Mucosa of descending colon (tissue), 3 donors: Measurements from ENCODE around the gene NUDT11. TPM values are rescaled to one million over a fixed set of nuclear protein-coding genes. Genes with fewer than 3 reads are reported as not detected.

ENCODE experiments used
- ATAC-seq: fragments of 200-7000 bp; cut with Tn5 transposase; one replicate; pipeline ENCODE4 v1.9.1; 2020; ENCODE audit warnings: mild to moderate bottlenecking, moderate library complexity
- DNase-seq, 3 donors: peaks; one replicate each; pipeline ENCODE4 v3.0.0-alpha.2; 2020
- H3K36me3 ChIP-seq: fragments of 200-600 bp; one replicate; pipeline ENCODE4 v1.8.0; 2021; ENCODE audit warnings: low read depth, mild to moderate bottlenecking
- H3K4me1 ChIP-seq: fragments of 200-600 bp; one replicate; pipeline ENCODE4 v1.8.0; 2021; ENCODE audit warnings: low read depth, mild to moderate bottlenecking
- H3K4me3 ChIP-seq: fragments of 200-600 bp; one replicate; pipeline ENCODE4 v1.8.0; 2021; ENCODE audit warnings: mild to moderate bottlenecking
- H3K9me3 ChIP-seq: fragments of 200-600 bp; one replicate; pipeline ENCODE4 v1.8.0; 2021; ENCODE audit warnings: mild to moderate bottlenecking
- intact Hi-C, 2 donors: fragments of 100-400 bp; cut with DNase I in 1 of 2; cut with micrococcal nuclease in 1 of 2; formaldehyde crosslinking; loops; one replicate each; pipeline versions ENCODE4 v1.11.0 to v1.11.1; 2022; cut with DNase I, micrococcal nuclease
- total RNA-seq, 3 donors: library from RNA; stranded (reverse); fragmentation: NEBNext Ultra II Directional in 2 of 3; extraction: Animal tissue kit (Norgen Biotek cat#: 25700) in 2 of 3; gene quantifications; one replicate each; pipeline versions ENCODE4 v1.2.1 to v1.2.4, GENCODE V29; 2021 to 2023
- TF ChIP-seq, protein P1 (sequence below): fragments of 200-600 bp; IDR thresholded peaks from one replicate; pipeline ENCODE4 v1.8.0; 2022; ENCODE audit warnings: antibody characterized with exemption, mild to moderate bottlenecking
- donor health status: DM: no; HTN: no; CAD: no; lungs with moderate emphysema.
- donor health status: DM: no; HTN: no; CAD: no.
- donor health status: DM: no; HTN: yes; CAD: no.

The NUDT11 gene
- total RNA-seq, 3 donors from 2014 or later, result 0.34 to 3.8 (median 0.43) TPM

DNA sequence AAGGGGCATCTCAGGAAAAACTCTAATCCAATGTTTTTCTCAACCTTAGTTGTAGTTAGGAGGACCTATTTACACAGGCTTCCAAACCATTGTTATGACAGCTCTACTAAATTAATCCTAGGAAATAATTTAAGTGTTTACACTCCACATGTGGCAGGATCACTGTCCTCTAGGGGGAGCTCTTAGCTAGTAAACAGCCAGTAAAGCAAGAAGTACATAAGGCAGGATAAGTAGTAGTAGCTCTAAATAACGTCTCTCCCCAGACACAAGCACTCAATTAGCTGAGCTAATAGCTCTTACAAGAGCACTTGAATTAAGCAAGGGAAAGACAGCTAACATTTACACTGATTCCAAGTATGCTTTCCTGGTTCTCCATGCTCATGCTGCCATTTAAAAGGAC is 37.3 kb downstream of the NUDT11 start:
- Histone ChIP-seq H3K4me1 (no peaks in the 10 kb centered on the region), H3K4me3 (no peak overlapping the region), H3K9me3 (no peaks in the 10 kb centered on the region), H3K36me3 (no peaks in the 10 kb centered on the region)
- DNase-seq (peak in 1 of 3 donors; percentile 15), ATAC-seq (no peak)
- intact Hi-C loops, result no loop called here
- TF ChIP-seq, protein P1, sequence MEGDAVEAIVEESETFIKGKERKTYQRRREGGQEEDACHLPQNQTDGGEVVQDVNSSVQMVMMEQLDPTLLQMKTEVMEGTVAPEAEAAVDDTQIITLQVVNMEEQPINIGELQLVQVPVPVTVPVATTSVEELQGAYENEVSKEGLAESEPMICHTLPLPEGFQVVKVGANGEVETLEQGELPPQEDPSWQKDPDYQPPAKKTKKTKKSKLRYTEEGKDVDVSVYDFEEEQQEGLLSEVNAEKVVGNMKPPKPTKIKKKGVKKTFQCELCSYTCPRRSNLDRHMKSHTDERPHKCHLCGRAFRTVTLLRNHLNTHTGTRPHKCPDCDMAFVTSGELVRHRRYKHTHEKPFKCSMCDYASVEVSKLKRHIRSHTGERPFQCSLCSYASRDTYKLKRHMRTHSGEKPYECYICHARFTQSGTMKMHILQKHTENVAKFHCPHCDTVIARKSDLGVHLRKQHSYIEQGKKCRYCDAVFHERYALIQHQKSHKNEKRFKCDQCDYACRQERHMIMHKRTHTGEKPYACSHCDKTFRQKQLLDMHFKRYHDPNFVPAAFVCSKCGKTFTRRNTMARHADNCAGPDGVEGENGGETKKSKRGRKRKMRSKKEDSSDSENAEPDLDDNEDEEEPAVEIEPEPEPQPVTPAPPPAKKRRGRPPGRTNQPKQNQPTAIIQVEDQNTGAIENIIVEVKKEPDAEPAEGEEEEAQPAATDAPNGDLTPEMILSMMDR, result no peak

DNA sequence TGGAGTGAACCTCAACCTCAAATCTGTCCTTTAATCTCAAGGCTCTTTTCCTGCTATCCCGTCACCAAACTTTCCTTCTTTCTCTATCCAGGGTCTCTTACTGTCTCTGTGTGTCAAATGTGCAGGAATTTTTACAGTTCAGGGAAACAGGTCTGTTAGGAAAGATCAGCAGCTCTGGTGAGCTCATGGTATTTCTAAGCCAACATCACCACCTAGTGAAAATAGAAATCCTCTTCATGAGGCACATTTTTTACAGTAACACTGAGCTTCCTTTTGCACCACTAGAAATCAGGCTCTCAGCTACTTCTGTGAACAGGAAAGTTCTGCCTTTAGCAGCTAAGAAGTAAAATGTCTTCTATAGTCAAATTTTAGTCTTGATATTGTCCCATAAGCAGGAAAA is 39.6 kb downstream of the NUDT11 start:
- ATAC-seq, result no peak
- no peak overlapping the region for H3K4me3 ChIP-seq
- DNase-seq, result no peak

DNA sequence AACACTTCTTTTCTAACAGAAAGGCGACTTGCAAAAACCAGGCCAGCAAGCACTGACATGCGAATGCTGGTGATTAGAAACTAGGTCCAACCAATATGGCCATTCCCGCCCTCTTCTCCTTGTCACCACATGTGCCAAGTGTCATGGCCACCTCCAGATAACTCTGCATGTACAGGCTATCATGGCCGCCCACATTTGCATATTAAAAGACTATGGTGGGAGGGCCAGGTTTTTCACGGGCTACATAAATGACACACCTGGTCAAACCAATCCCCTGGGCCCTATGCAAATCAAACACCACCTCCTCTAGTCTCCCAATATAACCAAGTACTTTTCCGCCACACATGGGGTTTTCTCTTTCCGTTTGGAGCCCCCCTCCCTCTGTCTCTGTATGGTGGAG is 40.1 kb downstream of the NUDT11 start:
- H3K9me3 ChIP-seq, result no peaks in the 10 kb centered on the region
- TF ChIP-seq, protein P1, result no peak
- intact Hi-C loops, result no loop called here
- ATAC-seq, result no peak
- no peak overlapping the region for H3K4me3 ChIP-seq
- no peak for DNase-seq
- no peaks in the 10 kb centered on the region for H3K36me3 ChIP-seq
- no peaks in the 10 kb centered on the region for H3K4me1 ChIP-seq

More for the DNA sequence above, 39.6 kb downstream of the NUDT11 start:
- intact Hi-C loops, result no loop called here
- H3K9me3 ChIP-seq, result no peaks in the 10 kb centered on the region
- no peaks in the 10 kb centered on the region for H3K36me3 ChIP-seq
- no peaks in the 10 kb centered on the region for H3K4me1 ChIP-seq
- TF ChIP-seq, protein P1, result no peak

DNA sequence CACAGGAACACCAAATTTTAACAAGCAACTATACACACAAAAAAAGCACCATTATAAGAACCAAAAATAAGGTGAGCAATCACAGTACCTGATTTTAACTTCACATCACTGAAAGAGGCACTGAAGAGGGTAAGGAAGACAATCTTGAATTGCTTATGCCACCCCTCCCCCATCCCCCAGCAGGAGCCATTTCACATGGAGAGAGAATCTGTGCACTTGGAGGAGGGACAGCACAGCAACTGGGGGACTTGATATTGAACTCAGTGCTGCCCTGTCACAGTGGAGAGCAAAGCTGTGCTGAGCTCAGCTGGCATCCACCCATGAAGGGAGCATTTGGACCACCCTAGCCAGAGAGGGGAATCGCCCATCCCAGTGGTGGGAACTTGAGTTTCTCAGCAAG is 56.0 kb downstream of the NUDT11 start:
- Histone ChIP-seq H3K4me1 (no peaks in the 10 kb centered on the region), H3K9me3 (no peaks in the 10 kb centered on the region), H3K36me3 (no peaks in the 10 kb centered on the region), H3K4me3 (no peak overlapping the region)
- intact Hi-C loops, result no loop called here
- DNase-seq (no peak), ATAC-seq (no peak)
- TF ChIP-seq, protein P1, result no peak

Other genes starting within 250 kb of the NUDT11 start
- 1 to 10 TPM in 1 of 3 donors, under 1 TPM in 1, not detected in 1; 0.34 to 2.9 TPM for gene NUDT10, start 163.8 kb downstream of the NUDT11 start, total RNA-seq
- under 1 TPM in 1 of 3 donors, not detected in 2; 0.16 TPM for gene CENPVL3, start 122.3 kb upstream of the NUDT11 start, total RNA-seq
- not detected for gene CENPVL2, start 186.2 kb upstream of the NUDT11 start, total RNA-seq
- not detected for gene CENPVL1, start 213.9 kb upstream of the NUDT11 start, total RNA-seq
- 1 to 10 TPM; 5.4 to 9.5 (median 5.4) TPM for gene GSPT2, start 246.8 kb upstream of the NUDT11 start, total RNA-seq